ENCODE results near the gene SLC24A3.

DNA sequence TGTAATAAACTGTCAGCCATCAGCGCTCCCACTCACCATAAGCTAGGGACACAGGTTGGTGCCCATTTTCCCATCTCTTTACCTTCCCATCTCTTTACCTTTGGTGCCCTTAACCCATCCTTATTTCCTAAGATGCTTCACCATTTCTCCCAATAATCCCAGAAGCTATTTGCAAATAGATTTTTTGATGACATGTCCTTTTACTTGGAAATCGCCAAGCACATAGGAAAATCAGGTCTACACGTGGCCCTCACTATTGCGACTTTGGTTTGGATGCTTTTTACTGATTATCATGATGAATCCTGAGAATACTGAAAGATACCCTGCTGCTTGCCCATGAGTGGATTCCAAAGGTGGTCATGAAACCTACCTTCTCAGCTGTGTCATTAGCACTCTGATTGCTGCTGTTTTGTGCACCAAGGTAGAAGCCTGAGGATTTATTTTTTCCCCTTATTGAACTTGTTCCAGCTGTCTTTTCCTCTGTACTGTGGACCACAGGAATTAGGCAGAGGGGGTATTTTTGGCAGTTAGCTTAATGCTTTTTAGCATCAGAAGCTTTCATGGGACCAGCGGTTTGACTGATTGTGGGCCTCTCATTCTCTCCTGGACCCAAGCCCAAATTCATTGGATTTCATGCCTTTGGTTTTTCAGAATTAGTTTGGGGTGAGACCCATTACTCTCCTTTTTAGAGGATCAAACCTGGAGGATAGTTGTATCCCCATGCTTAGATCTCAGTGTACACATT is 316.0 kb downstream of the SLC24A3 start:
- TF ChIP-seq EZH2phosphoT487 (IDR thresholded peaks at IDR 0.05; ENCODE audit: insufficient read depth, low read depth) (no peak), EZH2 (IDR thresholded peaks at IDR 0.05; ENCODE audit: insufficient read depth, poor library complexity, severe bottlenecking) (no peak)
